NOMO-1 treated with DMSO at 0.1 percent for 48 hours (cell line): ENCODE data around the gene CCL19.
A peak's percentile ranks its signal among the peaks of the same experiment; 100 is the strongest.

Experiments used
- DNase-seq: peaks from one replicate; lab custom pipeline; 2025; ENCODE audit not compliant: unreplicated experiment; lab: John Stamatoyannopoulos, UW

Gene CCL19

DNA sequence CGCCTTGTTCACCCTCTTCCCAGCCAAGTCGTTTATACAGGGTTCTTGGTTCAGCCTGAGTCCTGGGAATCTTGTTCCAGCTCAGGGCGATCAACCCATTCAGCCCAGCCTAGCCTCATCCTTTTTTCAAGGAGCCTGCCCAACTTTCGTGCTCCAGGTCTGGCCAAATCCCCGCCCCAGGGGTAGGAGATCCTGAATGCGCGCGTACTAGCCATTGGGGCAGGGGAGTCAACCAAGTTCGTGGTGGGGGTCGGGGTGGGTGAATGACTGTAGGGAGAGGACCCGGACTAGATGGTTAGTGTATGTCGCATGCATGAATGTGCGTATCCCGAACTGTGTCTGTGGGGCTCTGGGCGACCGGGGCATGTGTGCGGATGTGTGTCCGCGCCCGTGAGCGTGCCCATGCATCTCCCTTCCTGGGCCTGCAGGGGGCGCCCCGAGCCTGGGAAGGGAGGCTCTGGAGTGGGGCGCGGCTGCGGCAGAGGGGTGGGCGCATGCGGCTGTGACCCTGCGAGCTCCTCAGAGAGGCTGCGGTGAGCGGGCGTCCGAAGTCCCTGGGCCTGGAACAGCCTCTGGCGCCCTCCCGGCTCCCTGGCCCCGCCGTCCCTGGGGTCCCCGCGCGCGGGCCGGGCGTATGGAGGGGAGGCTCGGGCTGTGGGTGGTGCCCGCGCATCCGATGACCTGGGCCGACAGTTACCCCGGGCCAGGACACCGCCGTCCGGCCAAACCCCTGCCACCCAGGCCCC is 10.1 kb upstream of the CCL19 start:
- peak; percentile 55 for DNase-seq

DNA sequence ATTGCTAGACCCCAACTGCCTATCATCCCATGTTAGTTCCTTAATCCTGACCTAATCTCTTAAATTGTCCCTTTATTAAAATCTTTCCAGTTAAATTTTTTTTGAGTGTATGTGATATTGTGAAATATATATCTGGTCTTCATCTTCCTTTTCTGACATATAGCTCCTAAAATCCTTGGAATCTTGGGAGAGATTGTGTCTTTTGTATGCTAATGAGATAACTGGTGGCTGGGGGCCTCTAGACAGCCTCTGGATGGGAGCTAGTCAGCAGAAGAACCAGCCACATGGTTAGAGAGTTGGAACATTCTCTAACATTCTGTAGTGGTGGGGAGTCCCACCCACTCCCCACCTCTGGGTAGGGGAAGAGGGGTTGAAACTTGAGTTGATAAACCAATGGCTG is 3.7 kb upstream of the CCL19 start:
- no peak for DNase-seq

DNA sequence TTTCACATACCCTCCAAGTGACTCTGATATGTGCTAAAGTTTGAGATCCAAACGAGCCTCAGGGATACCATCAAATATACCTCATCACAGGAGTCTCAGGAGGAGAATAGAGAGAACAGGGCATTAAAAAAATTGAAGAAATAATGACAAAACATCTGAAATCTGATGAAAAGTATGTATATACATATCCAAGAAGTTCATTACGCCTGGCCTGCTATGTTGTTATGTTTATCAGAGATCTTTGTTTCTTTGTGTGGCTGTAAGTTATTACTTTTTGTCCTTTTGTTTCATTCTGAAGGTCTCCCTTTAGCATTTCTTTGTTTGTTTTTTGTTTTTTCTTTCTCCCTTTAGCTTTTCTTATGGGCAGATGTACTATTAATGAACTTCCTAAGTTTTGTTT is 2.5 kb upstream of the CCL19 start:
- no peak for DNase-seq

DNA sequence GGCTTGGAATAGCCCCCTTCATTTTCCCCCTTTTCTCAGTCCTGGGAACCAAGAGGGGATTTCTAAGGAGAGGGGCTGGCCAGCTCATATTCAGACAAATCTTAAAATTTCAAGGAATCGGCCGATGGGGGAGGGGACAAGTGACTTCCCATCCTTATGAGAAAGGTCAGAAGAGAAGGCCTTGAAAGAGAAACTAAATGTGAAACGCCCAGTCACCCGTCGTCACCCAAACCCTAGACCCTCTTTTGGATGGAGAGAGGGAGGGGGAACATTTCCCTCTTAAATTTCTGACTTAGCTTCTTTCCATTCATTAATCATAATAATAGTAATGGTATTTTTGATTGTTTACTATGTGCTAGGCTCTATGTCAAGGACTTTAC is 850 bp upstream of the CCL19 start:
- no peak for DNase-seq

DNA sequence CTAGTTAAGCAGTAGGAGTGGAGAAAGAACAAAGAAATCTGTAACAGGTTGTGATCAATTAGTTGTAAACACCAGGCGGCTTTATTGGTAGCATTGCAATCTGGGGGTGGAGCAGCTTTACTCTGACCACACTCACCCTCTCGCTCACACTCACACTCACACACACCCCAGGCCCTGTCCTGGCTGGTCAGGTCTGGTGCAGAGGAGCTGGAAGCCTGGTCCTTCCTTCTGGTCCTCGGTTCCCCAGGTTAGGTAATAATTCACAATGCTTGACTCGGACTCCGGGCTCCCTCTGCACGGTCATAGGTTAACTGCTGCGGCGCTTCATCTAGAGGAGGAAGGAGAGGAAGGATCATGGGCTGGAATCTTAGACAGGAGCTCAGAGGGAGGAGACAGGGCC is 1.6 kb downstream of the CCL19 start:
- DNase-seq: no peak

DNA sequence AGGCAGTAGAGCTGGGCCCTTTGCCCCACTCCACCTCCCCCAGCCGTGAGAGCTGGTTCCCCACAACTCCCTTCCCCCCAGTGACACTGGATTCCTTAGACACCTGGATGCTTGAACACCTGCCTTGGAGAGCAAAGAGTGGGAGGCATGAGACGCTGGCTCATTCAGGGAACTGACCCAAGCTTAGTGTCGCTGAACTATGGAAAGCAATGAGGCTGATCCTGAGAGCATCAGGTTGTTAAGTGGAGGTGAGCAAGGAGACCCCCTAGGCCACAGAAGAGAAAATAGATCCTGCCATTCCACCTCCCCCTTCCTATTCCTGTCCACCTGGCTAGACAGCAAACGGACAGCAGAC is 2.0 kb downstream of the CCL19 start:
- no peak for DNase-seq

DNA sequence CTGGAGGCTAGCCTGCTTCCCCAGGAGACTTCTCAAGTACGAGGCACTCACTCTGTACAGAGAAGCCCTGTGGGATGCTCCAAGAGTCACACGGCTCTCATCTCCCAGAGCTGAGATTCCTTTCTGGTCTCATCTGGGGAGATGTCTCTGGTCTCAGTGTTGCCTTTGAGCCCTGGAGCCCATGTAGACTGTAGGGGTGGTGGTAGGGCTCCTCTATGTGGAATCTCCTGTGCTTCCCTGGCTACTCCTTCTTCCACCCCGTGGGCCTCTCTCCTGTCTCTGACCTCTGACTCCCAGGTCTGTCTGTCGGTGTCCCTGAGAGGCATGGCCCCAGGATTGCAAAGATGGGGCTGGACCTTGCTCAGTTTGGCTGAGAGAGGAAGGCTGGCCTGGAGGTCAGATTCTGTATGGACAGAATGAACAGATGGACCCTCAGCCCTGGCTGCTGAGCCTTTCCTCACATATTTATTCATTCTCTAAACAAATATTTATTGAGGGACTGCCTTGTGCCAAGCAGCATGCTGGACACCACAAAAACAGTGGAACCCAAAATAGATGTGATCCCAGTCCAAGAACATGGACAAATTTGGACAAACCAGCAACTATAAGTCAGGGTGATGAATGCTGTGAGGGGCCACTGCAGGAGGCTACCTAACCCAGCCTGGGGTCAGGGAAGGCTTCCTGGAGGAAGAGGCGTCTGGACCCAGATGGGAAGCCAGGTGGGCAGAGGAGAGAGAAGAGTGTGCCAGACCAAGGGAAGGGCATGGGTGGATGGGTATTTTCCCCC is 2.6 kb downstream of the CCL19 start:
- no peak for DNase-seq

DNA sequence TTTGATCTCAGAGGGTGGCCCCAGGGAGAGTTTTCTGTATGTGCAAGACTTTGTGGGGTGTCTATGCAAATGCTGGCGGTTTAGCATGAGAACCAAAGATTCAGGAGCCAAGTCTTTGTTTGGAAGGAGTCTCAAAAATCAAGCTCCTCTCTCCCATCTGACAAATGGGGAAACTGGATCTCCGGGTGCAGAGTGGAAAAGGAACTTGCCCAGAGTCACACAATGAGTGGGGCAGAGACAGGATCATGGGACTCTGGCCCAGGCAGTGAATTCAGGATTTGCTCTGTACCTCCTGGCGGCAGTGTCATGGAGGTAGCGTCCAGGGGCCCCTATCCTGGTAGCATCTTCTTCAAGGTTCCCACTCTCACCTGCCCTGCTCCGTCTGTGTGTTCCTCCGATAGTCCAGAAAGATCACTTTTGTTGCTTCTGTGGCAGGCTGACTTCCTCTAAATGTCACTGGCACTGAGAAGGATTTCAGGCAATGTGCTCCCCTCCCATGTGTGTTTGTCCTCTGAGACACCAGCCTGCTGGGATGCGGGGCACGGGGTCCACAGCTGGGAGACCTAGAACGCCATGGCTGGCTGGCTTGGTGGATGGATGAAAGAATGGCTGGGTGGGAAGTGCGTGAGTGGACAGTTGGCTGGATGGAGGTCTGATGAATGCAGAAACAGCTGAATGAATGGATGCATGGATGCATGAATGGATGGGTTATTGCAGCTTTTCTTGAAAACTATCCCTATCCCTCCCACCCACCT is 3.6 kb downstream of the CCL19 start:
- no peak for DNase-seq

DNA sequence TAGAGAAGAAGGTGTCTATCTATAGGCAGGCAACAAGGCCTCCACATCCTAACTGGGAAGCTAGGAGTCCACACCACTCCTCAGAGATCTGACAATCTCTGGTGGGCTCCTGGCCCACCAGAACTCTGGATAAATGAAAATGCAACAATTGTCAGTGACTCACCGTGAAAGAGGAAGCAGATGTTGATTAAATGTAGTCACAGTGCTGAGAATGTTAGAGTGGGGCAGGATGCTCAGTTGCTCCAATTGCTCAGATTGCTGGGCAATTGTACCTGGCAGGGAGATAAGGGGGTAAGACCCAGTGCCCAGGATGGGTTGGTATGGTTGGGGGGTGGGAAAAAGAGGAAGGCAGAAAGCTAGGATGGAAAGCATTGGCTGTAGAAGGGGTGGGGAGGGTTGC is 4.3 kb downstream of the CCL19 start:
- DNase-seq: peak; percentile 15

DNA sequence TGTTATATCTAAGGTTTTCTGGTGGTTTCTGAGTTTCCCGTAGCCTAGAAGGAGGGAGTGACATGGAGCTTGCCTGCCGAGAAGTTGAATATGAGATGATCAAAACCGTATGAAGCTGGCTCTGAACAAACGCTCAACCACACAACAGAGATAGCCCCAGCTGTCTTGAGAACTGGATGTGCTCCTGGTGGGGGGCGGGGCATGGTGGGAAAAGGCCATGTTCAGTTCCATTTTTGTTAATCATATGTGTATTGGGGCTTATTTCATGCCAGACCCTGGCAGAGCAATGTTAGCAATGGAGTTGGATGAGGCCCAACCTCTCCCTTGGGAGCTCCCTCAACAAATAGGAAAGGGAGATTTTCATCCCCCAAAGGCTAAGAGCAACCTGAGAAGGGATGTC is 4.8 kb downstream of the CCL19 start:
- DNase-seq: no peak

DNA sequence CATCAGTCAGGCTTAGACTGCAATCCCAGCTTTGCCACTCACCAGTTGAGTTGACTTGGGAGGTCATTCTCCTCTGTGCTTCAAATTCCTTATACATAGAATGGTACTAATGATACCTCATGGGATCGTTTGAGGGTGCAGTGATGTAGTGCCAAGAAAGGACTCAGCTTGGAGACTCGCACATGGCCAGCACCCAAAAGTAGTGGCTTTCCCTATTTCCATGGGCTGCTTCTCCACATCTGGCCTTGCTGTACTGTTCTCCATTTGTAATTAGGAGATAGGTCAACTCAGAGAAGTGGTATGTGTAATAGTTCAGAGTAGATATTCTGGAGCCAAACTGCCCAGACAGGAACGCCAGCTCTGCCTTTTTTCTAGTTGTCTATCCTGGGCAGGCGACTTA is 5.5 kb downstream of the CCL19 start:
- no peak for DNase-seq

DNA sequence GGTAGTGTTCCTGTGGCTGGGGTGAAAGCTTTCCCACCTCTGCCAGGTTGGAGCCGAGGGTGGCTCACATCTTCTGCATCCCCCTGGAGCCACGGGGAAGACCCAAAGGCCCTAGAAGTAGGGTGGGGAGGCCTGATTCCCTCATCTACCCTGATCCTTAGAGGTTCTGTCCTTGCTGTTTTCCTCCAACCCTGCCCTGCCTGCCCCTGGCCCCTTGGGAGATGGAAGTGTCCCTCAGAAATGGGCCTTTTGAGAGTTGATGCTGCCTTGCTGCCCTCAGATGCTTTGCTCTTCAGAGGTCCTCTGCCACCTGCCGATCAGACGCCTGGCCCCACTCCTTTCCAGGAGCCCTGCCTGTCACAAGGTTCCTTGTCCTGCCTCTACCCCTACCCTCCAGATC is 6.3 kb downstream of the CCL19 start:
- no peak for DNase-seq

DNA sequence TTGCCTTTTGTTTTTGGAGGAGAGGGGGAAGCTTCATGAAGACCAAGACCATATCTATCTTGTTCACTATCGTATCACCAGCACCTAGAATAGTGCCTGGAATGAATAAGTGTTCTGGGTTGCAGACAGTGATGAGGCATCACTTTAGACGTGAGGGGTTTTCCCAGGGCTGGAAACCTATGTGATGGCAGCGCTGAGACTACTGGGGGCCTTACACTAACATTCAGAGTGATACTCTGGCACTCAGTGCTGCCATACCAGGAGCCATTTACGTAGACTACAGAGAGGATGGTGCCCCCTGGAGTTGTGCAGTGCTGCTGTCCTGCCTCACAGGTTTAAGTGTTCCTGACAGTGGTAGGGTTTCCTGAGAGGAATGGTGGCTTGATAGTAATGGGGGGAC is 6.9 kb downstream of the CCL19 start:
- DNase-seq: no peak

DNA sequence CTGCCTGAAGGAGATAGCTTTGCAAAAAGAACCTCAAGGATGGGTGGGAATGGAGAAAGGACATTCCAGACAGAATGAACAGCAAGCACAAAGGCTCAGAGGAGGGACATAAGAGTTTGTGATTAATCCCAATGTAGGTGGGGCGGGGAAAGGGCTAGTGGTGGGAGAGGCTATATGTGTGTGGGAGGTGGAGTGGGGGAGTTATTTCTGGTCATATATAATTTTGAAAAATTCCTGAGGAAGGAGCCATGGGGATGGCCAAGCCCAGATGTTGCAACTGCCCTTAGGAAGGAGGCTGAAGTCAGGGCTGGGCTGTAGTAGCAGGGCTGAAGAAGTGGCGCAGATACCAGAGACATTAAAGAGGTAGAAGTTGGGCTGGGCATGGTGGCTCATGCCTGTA is 15.2 kb downstream of the CCL19 start:
- no peak for DNase-seq

DNA sequence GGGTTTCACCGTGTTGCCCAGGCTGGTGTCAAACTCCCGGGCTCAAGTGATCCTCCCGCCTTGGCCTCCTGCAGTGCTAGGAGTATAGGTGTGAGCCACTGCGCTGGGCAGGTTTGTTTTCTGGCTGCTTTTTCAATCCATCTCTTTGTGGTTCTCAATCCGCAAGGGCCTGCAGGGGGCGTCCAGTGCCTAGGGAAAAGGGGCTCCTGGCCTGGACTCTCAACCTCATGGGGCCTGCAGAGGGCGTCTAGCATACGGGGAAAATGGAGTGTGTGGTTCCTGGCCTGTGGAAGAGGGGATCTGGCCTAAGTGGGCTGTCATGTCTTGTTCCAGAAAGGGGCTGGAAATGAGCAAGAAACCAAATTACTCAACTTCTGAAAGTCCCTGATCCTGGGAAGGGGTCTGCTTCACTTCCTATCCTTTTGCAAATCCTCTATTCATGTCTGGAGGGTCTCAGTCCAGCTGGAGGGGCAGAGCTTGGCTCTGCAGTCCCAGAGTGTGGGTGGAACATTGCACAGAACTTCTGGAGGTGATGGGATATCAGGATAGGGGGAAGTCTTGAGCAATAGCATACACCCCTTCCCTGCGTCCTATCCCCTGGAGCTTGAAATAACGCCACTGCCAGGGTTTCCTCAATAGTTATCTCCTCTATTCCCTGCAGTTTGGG is 15.9 kb downstream of the CCL19 start:
- peak; percentile 50 for DNase-seq

DNA sequence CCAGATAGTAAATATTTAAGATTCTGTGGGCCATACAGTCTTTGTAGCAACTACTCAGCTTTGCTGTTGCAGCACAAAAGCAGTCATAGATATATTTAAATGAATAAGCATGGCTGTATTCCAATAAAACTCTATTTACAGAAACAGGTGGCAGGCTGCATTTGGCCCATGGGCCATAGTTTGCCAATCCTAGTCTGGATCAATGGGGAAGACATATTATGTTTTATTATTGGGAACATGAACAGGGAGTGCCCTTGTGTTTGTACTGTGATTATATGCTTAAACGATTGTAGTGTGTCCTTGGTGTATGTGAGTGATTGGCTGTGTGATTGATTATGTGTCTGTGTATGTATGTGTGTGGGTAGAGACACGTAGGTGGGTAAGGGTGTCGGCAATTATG is 16.6 kb downstream of the CCL19 start:
- DNase-seq: no peak

DNA sequence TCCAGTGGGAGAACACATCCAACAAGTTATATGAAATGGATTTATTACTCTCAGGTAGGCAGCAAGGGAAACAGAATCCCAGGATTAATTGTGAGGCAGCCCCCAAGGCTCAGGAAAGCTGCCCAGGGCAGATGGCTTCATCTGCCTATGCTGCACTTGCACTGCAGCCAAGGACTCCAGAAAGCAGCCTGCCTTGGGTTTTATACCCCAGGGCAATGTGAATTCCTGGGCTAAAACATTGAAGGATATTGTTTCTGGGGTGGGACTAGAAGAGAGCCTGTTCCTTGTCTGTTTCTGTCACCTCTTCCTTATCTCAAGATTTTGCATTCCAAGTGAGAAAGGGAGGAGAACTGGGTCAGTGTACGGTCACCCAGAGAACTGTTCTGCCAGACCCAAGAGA is 19.8 kb downstream of the CCL19 start:
- no peak for DNase-seq

DNA sequence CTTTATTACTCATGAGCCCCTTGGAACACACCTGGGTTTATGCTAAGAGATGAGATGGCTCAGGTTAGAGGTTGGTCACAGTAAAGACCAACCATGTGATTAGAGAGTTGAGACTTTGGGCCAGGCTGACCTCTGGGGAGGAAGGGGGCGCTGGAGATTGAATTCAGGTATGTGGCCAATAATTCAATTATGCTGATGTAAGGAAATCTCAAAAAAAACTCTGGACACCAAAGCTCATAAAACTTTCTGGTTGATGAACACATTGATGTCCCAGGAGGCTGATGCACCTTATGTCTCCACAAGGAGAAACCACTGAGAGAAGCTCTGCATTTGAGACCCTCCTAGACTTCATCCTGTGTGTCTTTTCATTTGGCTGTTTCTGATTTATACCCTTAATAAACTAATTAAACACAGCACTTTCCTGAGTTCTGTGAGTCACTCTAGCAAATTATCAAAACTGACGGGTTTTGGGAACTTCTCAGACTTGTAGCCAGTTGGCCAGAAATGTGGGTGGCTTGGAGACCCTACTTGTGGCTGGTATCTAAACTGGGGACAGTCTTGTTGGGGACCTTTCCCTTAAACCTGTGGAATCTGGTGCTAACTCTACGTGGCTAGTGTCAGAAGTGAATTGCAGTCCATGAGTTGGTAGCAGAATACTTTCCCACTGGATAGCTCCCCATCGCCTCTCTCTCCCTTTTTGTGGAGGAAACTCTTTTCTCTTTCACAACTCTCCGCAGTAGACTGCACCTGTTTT is 21.1 kb downstream of the CCL19 start:
- DNase-seq: no peak

DNA sequence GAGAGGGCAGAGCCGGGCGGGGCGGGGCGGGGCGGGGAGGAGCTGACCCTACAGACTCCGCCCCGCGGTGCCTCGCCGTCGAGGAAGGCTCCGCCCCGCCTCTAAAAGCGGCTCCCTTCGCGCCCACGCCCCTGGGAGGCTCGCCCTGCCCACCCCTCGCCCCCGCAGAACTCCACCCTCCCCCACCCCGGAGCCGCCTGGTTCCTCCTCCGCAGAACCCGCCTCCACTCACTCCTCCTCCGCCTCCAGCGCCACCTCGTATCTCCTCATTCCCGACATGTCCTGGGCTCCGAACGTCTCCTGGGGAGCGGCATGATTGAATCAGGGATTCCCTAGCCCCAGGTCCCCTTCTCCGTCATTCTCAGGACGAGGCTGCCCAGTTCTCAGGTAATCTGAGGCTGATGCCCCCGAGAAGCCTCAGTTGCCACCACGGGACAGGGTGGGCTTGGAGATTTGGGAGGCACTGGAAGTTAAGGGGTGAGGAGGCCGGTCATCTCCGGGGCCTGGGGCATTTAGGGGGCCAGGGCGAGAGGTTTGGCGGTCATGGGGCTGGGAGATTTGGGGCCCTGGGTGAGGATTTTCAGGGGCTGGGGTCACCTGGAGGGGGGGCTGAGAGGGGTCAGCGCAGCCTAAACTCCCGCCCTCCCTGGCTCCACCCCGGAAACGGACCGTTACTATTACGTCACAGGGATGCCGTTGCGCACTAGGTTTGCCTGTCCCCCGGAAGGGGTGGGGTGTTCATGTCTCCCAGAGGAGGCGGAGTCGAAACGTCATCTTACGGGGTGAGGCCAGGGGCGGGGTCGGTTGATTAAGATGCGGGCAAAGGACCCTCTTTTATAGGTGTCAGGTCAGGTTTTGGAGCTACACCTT is 25.5 kb downstream of the CCL19 start:
- peak; percentile 95 for DNase-seq

DNA sequence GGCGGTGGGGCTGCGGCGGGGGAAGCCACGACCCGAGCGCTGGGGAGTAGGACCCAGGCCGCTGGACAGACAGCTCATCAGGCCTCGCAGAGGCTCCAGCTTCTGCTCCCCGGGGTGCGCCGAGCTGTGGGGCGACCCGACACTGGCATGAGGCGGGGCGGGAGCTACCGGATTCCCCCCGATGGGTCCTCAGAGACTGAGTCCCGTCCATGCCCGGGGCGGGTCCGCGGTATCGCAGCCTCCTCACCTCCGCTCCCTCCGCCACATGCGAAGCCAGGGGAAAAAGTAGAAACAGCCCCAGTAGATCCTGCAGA is 26.1 kb downstream of the CCL19 start:
- DNase-seq: no peak
